Stimulated activated CD4-positive, alpha-beta T cell treated with anti-CD3 and anti-CD28 coated beads, TNF-alpha, amount 100 ng/mL, for 1 hour (primary cell): ENCODE measurements around the gene MRC1.

Experiments
- DNase-seq, 3 donors: peaks; one replicate each; pipeline ENCODE4 v3.0.0-alpha.2; 2020; ENCODE audit warnings: low read depth in 3 of 3, low spot score in 1 of 3

The MRC1 gene

DNA sequence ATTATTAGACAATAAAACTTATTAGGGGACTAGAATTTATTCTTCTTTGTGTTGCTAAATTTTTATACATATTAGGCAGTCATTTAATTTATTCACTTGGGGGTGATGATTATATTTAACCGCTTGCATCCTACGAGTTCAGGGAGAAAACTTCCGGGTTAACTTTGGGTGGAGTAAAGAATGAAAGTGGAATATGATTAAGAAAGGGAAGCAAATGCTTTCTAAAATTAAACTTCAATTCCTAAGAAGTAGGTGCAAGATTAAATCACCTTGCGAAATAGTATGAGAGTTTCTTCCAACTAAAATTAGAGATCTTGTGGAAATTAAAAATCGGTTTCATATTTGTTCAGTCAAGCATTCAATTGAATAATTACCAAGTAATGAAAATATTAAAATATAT is 33.5 kb downstream of the MRC1 start:
- no peak for DNase-seq

- no peak for DNase-seq
These were observed 38.6 kb downstream of the MRC1 start for GRCh38 chr10:17847585-17848296.

DNA sequence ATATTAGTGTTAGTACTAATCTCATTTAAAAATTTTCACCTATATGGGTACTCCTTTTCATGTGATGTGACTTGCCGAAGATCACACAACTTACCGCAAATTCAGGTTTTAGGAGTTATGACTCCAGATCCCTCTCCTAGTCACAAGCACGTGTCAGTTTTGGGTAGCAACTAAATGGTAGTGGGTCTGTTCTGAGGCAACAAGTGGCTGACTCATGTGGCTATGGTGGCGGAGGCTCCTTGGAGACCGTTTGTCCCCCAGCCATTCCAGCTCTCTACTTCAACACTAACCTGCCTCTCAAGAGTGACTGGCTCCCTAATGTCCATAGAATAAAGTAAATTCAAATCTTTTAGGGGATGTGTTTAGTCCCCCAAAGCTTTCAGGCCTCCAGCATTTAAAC is 39.5 kb downstream of the MRC1 start:
- DNase-seq: no peak

DNA sequence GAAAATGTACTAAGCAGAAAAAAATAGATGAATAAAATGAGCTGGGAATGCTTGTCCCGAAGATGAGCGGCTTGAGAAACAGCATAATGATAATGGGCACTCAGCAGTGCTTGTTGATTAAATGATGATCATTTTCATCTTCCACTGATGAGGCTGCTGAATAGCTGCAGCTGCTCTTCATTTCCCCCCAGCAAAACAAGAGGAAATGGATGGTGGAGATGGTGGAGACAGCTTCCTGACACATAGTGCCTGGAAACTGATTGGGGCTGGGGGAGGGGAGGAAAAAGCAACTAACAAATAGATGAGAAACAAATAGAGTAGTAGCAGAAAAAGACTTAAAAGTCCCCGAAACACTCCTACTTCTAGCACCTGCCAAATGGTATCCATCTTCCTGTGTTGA is 41.4 kb downstream of the MRC1 start:
- DNase-seq: no peak

- no peak for DNase-seq
These were observed 42.5 kb downstream of the MRC1 start for GRCh38 chr10:17851611-17852010.

GRCh38 chr10:17854044-17854652 is 45.0 kb downstream of the MRC1 start:
- no peak for DNase-seq

- DNase-seq: no peak
These were observed 47.9 kb downstream of the MRC1 start for GRCh38 chr10:17857040-17857439.

- no peak for DNase-seq
These were observed 50.5 kb downstream of the MRC1 start for GRCh38 chr10:17859492-17860156.

- no peak for DNase-seq
These were observed 52.6 kb downstream of the MRC1 start for GRCh38 chr10:17861760-17862159.

DNA sequence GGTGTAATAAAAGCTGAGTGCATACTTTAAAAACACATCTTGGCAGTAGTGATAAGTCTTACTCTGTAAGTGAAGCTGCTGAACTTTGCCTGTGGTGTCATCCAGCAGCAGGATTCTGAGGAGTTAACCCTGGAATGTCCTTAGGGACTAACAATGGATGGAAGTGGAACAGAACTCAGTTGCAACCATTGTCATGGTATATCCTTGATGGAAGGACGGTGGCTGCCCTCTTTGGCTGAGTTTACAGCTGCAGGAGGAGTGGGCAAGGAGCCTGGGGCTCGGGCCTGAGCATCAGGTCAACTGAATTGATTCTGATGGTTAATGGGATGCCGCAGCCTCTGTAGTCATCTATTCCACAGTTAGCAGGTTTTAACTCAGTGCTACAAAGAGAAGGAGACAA is 56.2 kb downstream of the MRC1 start:
- no peak for DNase-seq

GRCh38 chr10:17866346-17866745 is 57.2 kb downstream of the MRC1 start:
- DNase-seq: no peak

DNA sequence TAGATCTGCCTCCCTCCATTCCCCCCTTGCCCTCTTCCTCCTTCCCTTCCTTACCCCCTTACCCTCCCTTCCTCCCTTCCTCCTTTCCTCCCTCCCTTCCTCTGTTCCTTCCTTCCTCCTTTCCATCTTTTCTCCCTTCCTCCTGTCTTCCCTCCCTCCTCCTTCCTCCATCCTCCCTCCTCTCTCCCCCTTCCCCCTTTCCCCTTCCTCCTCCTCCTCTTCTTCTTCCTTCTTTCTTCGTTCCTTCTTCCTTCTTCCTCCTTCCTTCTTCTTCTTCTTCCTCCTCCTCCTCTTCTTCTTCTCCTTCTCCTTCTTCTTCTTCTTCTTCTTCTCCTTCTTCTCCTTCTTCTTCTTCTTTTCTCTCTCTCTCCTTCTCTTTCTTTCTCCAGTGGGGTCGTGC is 57.9 kb downstream of the MRC1 start:
- no peak for DNase-seq

DNA sequence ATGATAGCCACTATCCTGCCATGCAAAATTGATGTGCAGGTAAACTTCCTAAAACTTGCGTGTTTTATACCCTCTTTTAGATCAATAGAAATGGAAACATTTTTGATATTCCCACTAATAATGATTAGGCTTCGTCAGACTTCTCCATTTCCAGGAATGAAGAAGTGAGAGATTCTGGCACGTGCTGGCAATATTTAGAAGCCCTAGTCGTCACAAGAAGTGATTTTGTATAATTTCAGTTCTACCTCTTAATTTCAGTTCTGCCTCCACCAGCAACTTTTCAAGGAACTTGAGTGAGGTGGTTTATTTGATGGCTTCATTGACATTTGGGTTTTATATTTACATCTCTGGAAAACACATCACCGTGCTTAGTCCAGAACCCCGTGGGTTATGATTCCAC is 61.9 kb downstream of the MRC1 start:
- no peak for DNase-seq

DNA sequence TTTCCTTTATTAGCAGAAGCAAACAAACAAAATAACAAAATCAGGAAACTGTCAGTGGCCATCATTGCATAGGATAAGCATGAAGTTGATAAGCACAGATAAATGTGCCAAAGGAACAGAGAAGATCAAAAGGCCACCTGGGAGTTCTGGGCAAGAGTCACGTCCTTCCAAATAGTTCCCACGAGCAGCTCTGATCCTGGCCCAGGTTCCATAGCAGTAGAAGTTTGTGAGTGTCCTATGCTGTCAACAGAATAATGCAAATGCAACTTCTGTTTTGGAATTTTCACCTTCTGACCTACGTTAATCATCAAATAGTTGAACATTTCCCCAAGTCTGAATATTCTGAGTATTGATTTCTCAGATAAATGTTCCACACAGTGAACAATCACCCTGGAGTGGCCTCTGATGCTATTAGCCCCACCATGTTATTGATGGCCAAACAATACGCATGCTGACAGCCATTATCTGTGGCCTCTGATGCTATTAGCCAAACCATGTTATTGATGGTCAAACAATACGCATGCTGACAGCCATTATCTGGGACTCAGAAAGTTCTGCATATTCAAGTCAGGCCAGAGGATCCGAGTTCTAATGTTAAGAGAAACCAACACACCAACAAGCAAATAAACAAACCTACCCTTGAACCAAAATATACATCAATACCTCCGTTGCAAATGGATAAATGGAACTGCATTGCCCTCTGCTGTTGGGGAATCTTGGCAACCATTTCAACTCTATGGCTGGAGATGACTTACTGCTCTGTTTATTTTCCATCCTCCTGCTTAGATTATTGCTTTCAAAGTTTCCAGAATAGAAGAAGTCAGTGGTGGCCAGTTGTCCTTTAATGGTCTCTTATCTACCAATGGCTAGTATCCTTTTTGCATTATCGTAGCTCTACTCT is 63.3 kb downstream of the MRC1 start:
- no peak for DNase-seq

DNA sequence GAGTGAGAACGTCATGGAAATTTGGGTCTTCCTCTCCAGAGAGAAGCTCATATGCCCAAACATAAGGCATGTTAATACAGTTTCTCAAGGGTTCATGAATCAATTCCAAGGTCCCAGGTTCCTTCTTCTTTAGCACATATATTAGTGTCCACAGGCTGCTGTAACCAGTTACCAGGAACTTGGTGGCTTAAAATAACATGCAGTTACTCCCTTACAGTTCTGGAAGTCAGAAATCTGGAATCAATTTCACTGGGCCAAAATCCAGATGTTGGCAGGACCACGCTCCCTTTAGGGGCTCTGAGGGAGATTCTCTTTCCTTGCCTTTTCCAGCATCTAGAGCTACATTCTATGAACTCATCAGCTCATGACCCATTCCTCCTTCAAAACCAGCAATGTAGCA is 64.8 kb downstream of the MRC1 start:
- no peak for DNase-seq

DNA sequence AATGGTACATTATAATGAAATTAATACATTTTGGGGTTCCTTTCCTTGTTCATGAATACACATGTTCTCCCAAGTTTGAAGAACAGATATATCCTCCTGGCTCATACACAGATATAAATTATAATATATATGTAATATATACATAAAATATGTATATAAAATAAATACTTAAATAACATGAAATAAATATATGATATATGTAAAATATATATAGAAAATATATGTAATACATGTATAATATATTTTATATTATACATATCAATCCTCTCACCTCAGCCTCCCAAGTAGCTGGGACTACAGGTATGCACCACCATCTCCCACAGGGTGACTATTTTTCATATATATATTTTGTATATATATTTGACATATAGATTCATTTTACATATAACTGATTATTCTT is 68.0 kb downstream of the MRC1 start:
- no peak for DNase-seq

DNA sequence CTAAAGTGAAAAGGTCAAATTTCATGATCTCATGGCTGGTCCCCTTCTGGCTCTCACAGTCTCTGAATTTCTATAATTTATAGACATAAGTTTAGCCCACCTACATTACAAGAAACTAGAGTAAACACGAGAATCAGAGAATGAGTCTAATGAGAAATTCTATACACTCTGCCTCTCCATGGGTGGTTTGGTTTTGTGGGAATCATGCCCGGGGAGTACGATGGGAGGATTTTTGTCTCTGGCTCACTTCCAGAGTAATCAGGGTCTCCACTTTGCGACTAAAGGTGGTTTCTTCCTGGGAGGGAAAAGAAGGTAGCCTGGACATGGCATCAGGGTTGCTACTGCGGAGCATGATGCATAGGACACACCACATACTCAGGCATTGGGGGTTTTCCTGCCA is 69.7 kb downstream of the MRC1 start:
- DNase-seq: no peak

DNA sequence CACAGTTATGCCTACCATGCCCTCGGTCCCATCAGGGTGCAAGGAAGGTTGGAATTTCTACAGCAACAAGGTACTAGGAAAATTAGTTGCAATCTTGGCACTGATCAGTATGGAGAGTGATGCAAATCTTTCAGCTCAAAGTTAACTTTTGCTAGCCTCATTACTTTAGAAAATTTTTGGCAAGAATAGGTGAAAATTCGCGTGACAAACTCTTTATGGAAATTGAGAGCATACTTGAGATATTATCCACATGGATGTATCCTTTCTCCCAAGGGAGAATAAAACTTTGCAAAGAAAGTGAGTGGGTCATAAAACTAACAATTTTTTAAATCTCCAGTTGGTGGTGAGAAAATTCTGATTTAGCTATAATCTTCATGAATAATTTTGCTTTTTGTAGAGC is 71.5 kb downstream of the MRC1 start:
- DNase-seq: no peak

GRCh38 chr10:17882557-17882956 is 73.4 kb downstream of the MRC1 start:
- no peak for DNase-seq

GRCh38 chr10:17883621-17884020 is 74.5 kb downstream of the MRC1 start:
- DNase-seq: no peak

DNA sequence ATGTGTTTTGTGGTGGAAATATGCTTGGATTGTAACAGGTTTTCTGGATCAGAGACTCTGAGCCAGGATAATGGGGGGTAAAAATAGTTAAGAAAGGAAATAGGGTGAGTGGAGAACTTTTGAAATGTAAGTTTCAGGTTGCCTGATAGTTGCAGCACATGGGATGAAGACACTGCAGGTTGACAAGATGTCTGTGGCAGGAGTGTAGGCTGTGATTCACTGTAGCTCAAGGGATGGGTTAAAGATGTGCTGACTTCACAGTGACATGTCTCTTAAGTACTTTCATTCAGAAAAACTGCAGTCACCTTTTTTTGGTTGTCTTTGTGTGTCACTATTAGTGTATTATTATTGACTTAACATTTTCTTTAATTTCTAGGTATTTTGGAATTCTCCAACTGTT is 79.0 kb downstream of the MRC1 start:
- DNase-seq: no peak

- no peak for DNase-seq
These were observed 82.3 kb downstream of the MRC1 start for GRCh38 chr10:17891435-17891834.
